ENCODE results near the gene LINC00632.

LINC00632 gene

DNA sequence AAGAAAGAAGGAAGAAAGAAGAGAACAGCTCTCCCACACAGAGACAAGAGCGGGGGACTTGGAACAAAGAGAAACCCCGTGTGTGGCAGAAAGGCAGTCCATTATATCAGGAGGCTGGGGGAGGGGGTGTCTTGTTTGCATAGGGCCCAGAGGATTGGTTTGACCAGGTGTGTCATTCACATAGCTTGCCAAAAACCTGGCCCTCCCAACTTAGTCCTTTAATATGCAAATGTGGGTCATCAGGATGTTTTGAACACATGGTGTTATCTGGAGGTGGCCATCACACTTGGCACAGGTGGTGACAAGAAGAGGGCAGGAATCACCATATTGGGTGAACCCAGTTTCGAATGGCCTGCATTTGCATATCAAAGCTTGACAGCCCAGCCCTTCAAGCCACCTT lies 111.7 kb downstream of the LINC00632 start:
- H3K4me3 ChIP-seq (ENCODE audit: control insufficient read depth, low read depth, low read length) = no peak overlapping the region
- TF ChIP-seq, protein P1, sequence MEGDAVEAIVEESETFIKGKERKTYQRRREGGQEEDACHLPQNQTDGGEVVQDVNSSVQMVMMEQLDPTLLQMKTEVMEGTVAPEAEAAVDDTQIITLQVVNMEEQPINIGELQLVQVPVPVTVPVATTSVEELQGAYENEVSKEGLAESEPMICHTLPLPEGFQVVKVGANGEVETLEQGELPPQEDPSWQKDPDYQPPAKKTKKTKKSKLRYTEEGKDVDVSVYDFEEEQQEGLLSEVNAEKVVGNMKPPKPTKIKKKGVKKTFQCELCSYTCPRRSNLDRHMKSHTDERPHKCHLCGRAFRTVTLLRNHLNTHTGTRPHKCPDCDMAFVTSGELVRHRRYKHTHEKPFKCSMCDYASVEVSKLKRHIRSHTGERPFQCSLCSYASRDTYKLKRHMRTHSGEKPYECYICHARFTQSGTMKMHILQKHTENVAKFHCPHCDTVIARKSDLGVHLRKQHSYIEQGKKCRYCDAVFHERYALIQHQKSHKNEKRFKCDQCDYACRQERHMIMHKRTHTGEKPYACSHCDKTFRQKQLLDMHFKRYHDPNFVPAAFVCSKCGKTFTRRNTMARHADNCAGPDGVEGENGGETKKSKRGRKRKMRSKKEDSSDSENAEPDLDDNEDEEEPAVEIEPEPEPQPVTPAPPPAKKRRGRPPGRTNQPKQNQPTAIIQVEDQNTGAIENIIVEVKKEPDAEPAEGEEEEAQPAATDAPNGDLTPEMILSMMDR (IDR thresholded peaks at IDR 0.05; ENCODE audit: control insufficient read depth, insufficient read depth, low read depth, low read length, missing control alignments) = no peak
- DNase-seq (ENCODE audit: low read depth) = no peak

DNA sequence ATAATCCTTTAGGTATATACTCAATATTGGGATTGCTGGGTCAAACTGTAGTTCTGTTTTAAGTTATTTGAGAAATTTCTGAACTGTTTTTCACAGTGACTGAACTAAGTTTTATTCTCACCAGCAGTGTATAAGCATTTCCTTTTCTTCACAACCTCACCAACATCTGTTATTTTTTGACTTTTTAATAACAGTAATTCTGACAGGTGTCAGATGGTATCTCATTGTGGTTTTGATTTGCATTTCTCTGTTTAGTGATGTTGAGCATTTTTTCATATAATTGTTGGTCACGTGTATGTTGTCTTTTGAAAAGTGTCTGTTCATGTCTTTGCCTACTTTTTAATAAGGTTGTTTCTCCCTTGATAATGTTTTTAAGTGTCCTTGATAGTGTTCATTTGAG lies 112.6 kb downstream of the LINC00632 start:
- TF ChIP-seq, protein P1 (IDR thresholded peaks at IDR 0.05; ENCODE audit: control insufficient read depth, insufficient read depth, low read depth, low read length, missing control alignments) = no peak
- H3K4me3 ChIP-seq (ENCODE audit: control insufficient read depth, low read depth, low read length) = no peak overlapping the region
- DNase-seq (ENCODE audit: low read depth) = no peak

DNA sequence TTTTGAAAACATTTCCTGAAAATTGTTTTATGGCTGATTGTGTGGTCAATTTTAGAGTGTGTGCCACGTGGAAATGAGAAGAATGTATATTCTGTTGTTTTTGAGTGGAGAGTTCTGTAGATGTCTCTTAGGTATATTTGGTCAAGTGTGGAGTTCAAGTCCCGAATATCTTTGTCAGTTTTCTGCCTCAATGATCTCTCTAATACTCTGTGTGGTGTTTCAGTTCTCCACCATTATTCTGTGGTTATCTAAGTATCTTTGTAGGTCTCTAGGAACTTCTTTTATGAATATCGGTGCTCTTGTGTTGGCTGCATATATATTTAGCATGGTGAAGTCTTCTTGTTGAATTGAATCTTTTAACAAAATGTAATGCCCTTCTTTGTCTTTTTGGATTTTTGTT lies 113.3 kb downstream of the LINC00632 start:
- no peak overlapping the region for H3K4me3 ChIP-seq (ENCODE audit: control insufficient read depth, low read depth, low read length)
- no peak for DNase-seq (ENCODE audit: low read depth)
- TF ChIP-seq, protein P1 (IDR thresholded peaks at IDR 0.05; ENCODE audit: control insufficient read depth, insufficient read depth, low read depth, low read length, missing control alignments) = no peak

DNA sequence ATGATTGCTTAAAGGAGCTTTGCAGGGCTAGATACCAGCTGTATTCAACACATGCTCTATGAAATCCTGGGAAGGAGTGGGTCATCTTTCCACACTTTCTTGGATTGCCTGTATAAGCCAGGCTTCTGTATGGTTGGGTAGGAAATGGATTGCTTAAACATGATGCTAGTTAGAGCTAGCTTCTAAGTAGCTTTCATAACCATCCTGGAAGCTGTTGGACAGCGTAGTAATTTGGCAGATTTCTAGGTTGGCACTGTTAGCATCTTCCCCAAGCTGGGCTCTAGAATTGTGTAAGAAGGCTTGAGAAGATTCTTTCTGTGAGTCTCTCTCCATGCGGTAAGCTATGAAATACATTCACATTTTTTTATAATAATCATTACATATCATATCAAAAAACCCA lies 127.3 kb downstream of the LINC00632 start:
- no peak overlapping the region for H3K4me3 ChIP-seq (ENCODE audit: control insufficient read depth, low read depth, low read length)
- TF ChIP-seq, protein P1 (IDR thresholded peaks at IDR 0.05; ENCODE audit: control insufficient read depth, insufficient read depth, low read depth, low read length, missing control alignments) = no peak
- DNase-seq (ENCODE audit: low read depth) = no peak

Measured in AG09309 (cell line).